ENCODE results near the gene VAV3.

The VAV3 gene

DNA sequence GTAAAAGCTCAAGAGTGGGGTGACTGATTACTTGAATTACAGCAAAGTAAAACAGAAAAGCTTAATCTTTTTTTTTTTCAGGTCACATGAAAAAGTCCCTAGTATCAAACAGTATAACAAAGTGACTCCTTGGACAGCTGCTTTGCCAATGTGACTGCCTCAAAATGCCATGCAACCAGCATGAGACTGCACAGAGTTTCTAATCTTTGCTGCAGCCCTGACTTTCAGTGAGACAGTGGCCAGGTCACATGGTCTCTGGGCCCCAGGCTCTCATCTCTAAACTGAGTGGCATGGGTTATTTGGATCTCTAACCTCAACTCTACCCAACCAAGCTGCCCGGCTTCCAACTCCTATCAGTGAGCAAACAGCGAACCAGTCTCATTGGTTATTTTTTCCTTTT lies 169.0 kb downstream of the VAV3 start:
- TF ChIP-seq, protein P1, sequence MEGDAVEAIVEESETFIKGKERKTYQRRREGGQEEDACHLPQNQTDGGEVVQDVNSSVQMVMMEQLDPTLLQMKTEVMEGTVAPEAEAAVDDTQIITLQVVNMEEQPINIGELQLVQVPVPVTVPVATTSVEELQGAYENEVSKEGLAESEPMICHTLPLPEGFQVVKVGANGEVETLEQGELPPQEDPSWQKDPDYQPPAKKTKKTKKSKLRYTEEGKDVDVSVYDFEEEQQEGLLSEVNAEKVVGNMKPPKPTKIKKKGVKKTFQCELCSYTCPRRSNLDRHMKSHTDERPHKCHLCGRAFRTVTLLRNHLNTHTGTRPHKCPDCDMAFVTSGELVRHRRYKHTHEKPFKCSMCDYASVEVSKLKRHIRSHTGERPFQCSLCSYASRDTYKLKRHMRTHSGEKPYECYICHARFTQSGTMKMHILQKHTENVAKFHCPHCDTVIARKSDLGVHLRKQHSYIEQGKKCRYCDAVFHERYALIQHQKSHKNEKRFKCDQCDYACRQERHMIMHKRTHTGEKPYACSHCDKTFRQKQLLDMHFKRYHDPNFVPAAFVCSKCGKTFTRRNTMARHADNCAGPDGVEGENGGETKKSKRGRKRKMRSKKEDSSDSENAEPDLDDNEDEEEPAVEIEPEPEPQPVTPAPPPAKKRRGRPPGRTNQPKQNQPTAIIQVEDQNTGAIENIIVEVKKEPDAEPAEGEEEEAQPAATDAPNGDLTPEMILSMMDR (IDR thresholded peaks at IDR 0.05; ENCODE audit: low read depth, low read length), result no peak

DNA sequence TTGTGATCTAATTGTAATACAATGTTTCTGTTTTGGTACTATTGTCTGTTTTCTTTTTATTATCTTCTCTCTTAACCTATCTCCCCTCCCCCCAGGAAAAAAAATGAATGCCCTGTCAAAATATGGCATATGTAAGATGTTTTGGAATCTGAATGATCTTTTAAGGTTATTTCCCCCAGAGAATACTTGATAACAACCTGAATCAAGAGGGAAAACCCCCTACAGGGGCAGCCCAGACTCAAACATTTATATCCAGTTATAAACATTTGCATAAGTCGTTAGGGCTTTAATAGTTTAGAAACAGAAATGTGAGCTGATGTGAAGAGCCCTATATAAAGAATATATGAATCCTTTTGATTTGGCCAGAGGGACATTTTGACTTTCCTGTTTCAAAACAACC lies 169.5 kb downstream of the VAV3 start:
- TF ChIP-seq, protein P1 (IDR thresholded peaks at IDR 0.05; ENCODE audit: low read depth, low read length), result no peak
- H3K4me3 ChIP-seq (ENCODE audit: low read depth, low read length), result no peak overlapping the region

More for the DNA sequence above, 169.0 kb downstream of the VAV3 start:
- H3K4me3 ChIP-seq (ENCODE audit: low read depth, low read length), result no peak overlapping the region

DNA sequence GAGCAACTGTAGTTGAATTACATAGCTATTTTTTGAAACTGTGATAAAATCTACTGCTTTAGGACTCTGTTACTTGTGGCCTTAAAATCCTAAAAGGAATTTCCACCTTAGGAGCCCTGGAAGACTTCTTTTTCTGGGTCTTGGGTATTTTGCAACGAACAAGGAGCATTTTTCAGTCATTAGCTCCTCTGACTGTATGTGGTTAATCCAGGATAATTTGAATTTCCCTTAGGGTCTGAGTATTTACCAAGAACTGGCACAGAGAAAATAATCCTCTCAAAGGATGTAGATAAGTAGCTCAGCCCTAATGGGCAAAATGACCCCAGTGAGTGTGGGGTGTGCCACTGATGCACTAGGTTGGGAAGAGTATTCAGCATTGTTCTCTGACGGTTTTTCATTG lies 170.4 kb downstream of the VAV3 start:
- no peak overlapping the region for H3K4me3 ChIP-seq (ENCODE audit: low read depth, low read length)
- TF ChIP-seq, protein P1 (IDR thresholded peaks at IDR 0.05; ENCODE audit: low read depth, low read length), result no peak

DNA sequence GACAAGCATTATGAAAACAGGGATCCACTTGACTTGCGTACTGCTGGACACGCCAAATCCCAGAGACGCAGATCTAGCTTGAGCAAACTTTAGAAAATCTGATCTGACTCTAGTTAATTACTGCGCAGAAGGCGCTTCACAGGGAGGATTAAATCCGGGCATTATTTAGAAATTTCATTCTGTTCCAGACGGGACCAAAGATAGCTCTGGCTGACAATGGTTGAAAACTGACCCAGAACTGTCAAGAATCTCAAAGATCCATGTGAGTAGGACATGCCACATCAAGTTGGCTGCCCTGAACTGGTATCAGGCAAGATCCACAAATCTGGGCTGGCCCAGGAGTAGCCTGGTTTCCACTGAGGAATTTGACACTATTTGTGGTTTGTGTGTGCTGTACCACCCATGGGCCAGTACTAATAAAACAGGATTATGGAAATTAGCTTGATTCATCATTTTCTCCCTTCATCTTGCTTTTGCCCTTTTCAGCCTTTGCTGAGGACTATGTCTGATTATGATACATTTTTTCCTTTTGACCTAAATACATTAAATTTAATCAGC lies 171.0 kb downstream of the VAV3 start:
- no peak overlapping the region for H3K4me3 ChIP-seq (ENCODE audit: low read depth, low read length)
- TF ChIP-seq, protein P1 (IDR thresholded peaks at IDR 0.05; ENCODE audit: low read depth, low read length), result no peak

DNA sequence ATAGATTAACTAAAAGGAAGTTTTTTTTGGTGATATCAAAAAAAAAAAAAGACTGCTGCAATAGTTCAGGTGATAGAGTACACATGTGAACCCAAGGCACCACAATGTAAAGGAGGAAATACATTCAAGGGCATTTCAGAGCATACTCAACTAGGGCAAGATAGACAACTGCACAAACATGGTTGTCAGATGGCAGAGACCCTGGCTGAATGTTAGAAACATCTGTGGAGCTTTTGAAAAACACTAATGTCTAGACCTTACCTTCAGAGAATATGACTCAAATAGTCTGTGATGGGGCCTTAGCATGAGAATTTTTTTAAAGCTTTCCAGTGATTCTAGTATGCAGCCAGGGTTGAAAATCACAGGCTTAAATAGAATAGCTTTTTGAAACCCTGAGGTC lies 173.6 kb downstream of the VAV3 start:
- H3K4me3 ChIP-seq (ENCODE audit: low read depth, low read length), result no peak overlapping the region
- TF ChIP-seq, protein P1 (IDR thresholded peaks at IDR 0.05; ENCODE audit: low read depth, low read length), result no peak

DNA sequence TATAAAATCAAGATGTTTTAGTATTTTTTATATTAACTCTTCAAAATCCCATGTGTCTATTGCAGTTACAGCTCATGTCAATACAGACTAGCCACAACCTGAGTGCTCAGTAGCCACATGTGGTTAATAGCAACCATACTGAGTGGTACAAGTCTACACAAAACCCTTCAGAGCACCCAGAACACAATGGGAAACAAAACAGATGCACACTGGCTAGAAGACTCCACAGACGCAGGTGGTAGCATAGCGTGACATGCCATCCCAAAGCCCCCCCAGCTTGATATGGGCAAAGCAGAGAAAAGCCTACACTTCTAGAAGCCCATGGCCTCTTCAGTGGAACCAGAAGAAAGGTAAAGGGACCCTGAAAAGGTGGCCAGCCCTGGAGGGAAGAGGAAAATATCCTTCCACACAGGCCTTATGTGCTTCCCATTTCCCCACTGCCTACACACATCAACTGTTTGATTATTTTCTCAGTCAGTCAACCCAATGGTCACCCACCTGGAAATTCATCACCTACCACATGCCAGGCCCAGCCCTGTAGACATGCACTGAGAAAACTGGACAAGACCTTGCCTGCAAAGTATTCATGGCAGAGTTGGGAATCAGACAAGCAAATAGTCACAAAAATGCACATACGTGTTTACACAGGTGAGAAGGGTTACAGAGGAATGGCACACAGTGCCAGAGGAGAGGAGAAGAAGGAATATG lies 175.0 kb downstream of the VAV3 start:
- TF ChIP-seq, protein P1 (IDR thresholded peaks at IDR 0.05; ENCODE audit: low read depth, low read length), result no peak
- H3K4me3 ChIP-seq (ENCODE audit: low read depth, low read length), result no peak overlapping the region
